Measurements from ENCODE around the gene ERAL1. TPM values are rescaled to one million over a fixed set of nuclear protein-coding genes. Genes with fewer than 3 reads are reported as not detected.

The ERAL1 gene
- total and polyA plus RNA-seq, 2 of the 13 experiments (the other 11 are each of a cell fraction or from before 2014, with no cell fraction given), result 46.9 to 72.2 TPM

GRCh38 chr17:28854457-28855335 is at the start of gene ERAL1 (continued):
- TF ChIP-seq LRRFIP1 (CRISPR knock-in tag; conservative IDR thresholded peaks at IDR 0.05) (no peak), SMARCC2 (IDR thresholded peaks at IDR 0.05) (no peak), ZNF563 (CRISPR knock-in tag; IDR thresholded peaks at IDR 0.05) (peak; percentile 67; the same call in 1 of the 2 replicates), NFATC3 (CRISPR knock-in tag; IDR thresholded peaks at IDR 0.05) (no peak), PCBP2 (optimal IDR thresholded peaks at IDR 0.05; ENCODE audit: low read depth, low read length, poor library complexity, severe bottlenecking) (no peak), PAWR (CRISPR knock-in tag; IDR thresholded peaks at IDR 0.05; ENCODE audit: borderline replicate concordance) (no peak; the same call in 1 of the 2 replicates), STAT5B (CRISPR knock-in tag; IDR thresholded peaks at IDR 0.05) (no peak; the same call in 1 of the 2 replicates), ZNF501 (CRISPR knock-in tag; IDR thresholded peaks at IDR 0.05) (peak; percentile 68; the same call in 1 of the 2 replicates), HNRNPL (IDR thresholded peaks at IDR 0.05; ENCODE audit: low read depth, low read length) (peak; percentile 39; the same call in 1 of the 2 replicates), KLF13 (CRISPR knock-in tag; IDR thresholded peaks at IDR 0.05) (no peak; the same call in 1 of the 2 replicates), DNMT1 (CRISPR knock-in tag; IDR thresholded peaks at IDR 0.05) (no peak), MZF1 (CRISPR knock-in tag; IDR thresholded peaks at IDR 0.05; ENCODE audit: borderline replicate concordance) (no peak), GLMP (CRISPR knock-in tag; IDR thresholded peaks at IDR 0.05; ENCODE audit: borderline replicate concordance) (no peak), U2AF2 (IDR thresholded peaks at IDR 0.05; ENCODE audit: low read depth, low read length) (no peak), ZBTB25 (CRISPR knock-in tag; IDR thresholded peaks at IDR 0.05) (no peak; the same call in 1 of the 2 replicates), ZBTB46 (CRISPR knock-in tag; IDR thresholded peaks at IDR 0.05; ENCODE audit: borderline replicate concordance) (no peak), THAP11 (CRISPR knock-in tag; IDR thresholded peaks at IDR 0.05) (peak; percentile 97)

Measured in HepG2 (cell line).